A549 (cell line): ENCODE data around the gene PCDH15. TPM values are rescaled to one million over a fixed set of nuclear protein-coding genes. Genes with fewer than 3 reads are reported as not detected.

Experiments used
- ATAC-seq, 2 experiments: fragments of 200-7000 bp in 1 of 2; fragments of >200 bp in 1 of 2; cut with Nextera tagmentation in 1 of 2; cut with Tn5 transposase in 1 of 2; 3 replicates each; pipeline versions ENCODE4 v1.8.0 to v1.9.1; 2018 to 2020; ENCODE audit warnings: mild to moderate bottlenecking in 1 of 2, moderate library complexity in 1 of 2
- CTCF ChIA-PET: fragments of 300-600 bp; sonication (Branson Sonifier 250); formaldehyde crosslinking; extraction: SDS; loops from one replicate; lab custom pipeline; 2021; ENCODE audit warnings: antibody characterized with exemption, inconsistent platforms; lab: Yijun Ruan, JAX
- POLR2A ChIA-PET: fragments of 350-600 bp; formaldehyde crosslinking; extraction: SDS; loops from one replicate; lab custom pipeline; 2021; ENCODE audit warnings: antibody characterized with exemption, inconsistent platforms; lab: Yijun Ruan, JAX
- DNase-seq, 2 experiments: peaks; one replicate each; pipeline versions ENCODE4 v3.0.0 to v3.0.0-alpha.2; 2011 to 2016; ENCODE audit warnings: low read depth in 1 of 2, low spot score in 1 of 2
- FAIRE-seq: peaks from 2 replicates; lab custom pipeline; 2011; peaks lifted over from hg19 to GRCh38; lab: Jason Lieb, UNC
- H3K27ac ChIP-seq, 2 experiments: fragments of >200 bp; sonication (Bioruptor Twin); formaldehyde crosslinking; 3 replicates each; pipeline ENCODE4 v1.5.1; 2016 to 2017
- H3K4me1 ChIP-seq: fragments of >200 bp; sonication (Bioruptor Twin); formaldehyde crosslinking; 3 replicates; pipeline ENCODE4 v1.6.1; 2016
- H3K4me2 ChIP-seq: fragments of >200 bp; sonication (Bioruptor Twin); formaldehyde crosslinking; 3 replicates; pipeline ENCODE4 v1.6.1; 2016
- H3K4me3 ChIP-seq: fragments of >200 bp; sonication (Bioruptor Twin); formaldehyde crosslinking; 3 replicates; pipeline ENCODE4 v1.5.1; 2016
- H3K9me3 ChIP-seq: fragments of >200 bp; sonication (Bioruptor Twin); formaldehyde crosslinking; 3 replicates; pipeline ENCODE4 v1.6.1; 2016
- CBX2 ChIP-seq: fragments of 200-600 bp; sonication (generic); IDR thresholded peaks from 2 replicates; pipeline ENCODE4 v1.6.1; 2016; ENCODE audit warnings: low read depth, mild to moderate bottlenecking, borderline replicate concordance
- FOSL2 ChIP-seq, 2 experiments: fragments of 450-650 bp in 1 of 2; fragments of >200 bp in 1 of 2; sonication (Bioruptor Twin) in 1 of 2; formaldehyde crosslinking; IDR thresholded peaks; 2 replicates each; pipeline versions ENCODE4 v1.5.0 to v1.6.1; 2016 to 2020; ENCODE audit warnings: mild to moderate bottlenecking in 1 of 2, moderate library complexity in 1 of 2
- GATA3 ChIP-seq: IDR thresholded peaks from 2 replicates; pipeline ENCODE4 v1.6.1; 2012; ENCODE audit warnings: borderline replicate concordance
- MYC ChIP-seq: IDR thresholded peaks from 2 replicates; pipeline ENCODE4 v1.6.1; 2012; ENCODE audit warnings: mild to moderate bottlenecking, inconsistent platforms, low read length, improper control_type of control experiment, borderline replicate concordance
- PHF8 ChIP-seq: fragments of 200-600 bp; sonication (generic); IDR thresholded peaks from 2 replicates; pipeline ENCODE4 v1.6.1; 2016; ENCODE audit warnings: low read depth, mild to moderate bottlenecking, antibody characterized with exemption, moderate library complexity, borderline replicate concordance
- RAD21 ChIP-seq, 2 experiments: fragments of >200 bp in 1 of 2; sonication (Bioruptor Twin) in 1 of 2; formaldehyde crosslinking in 1 of 2; IDR thresholded peaks in 1 of 2; conservative IDR thresholded peaks in 1 of 2; 2 replicates in 1 of 2; 3 replicates in 1 of 2; pipeline ENCODE4 v1.6.1; 2012 to 2018; ENCODE audit warnings: inconsistent platforms in 1 of 2
- RFX5 ChIP-seq: fragments of 450-650 bp; IDR thresholded peaks from 2 replicates; pipeline ENCODE4 v1.7.1; 2014; ENCODE audit warnings: antibody characterized with exemption, mild to moderate bottlenecking, moderate library complexity
- SMC3 ChIP-seq: fragments of >200 bp; sonication (Bioruptor Twin); formaldehyde crosslinking; IDR thresholded peaks from 3 replicates; pipeline ENCODE4 v1.6.1; 2018; ENCODE audit warnings: inconsistent platforms
- SREBF2 ChIP-seq: fragments of 450-650 bp; IDR thresholded peaks from 2 replicates; pipeline ENCODE4 v1.6.1; 2014; ENCODE audit warnings: mild to moderate bottlenecking, moderate library complexity
- TP53 ChIP-seq: fragments of 250-450 bp; sonication (Bioruptor Pico); IDR thresholded peaks from 2 replicates; pipeline ENCODE4 v1.5.0; 2021; ENCODE audit warnings: mild to moderate bottlenecking, moderate library complexity
- ZNF302 ChIP-seq: fragments of 250-450 bp; sonication (Bioruptor Pico); IDR thresholded peaks from 2 replicates; pipeline ENCODE4 v1.9.0; 2021; ENCODE audit warnings: inconsistent platforms, mild to moderate bottlenecking, moderate library complexity
- ZSCAN20 ChIP-seq: fragments of 250-450 bp; sonication (Bioruptor Pico); IDR thresholded peaks from 2 replicates; pipeline ENCODE4 v1.8.0; 2022; ENCODE audit warnings: mild to moderate bottlenecking, moderate library complexity
- WGBS: methylation state at CpG from one replicate; pipeline ENCODE4 v1.1.6; 2017; ENCODE audit errors: missing lambda C conversion rate; 5-methylcytosine and 5-hydroxymethylcytosine counted together
- polyA plus RNA-seq, 4 experiments: library from polyadenylated mRNA; depleted of rRNA in 3 of 4; stranded (reverse); fragments of >200 nt; fragmentation: RNase III in 1 of 4; extraction: RNeasy Plus Mini Kit Qiagen cat#74134 plus additional on column Dnase treatment in 1 of 4; gene quantifications; 2 replicates in 3 of 4; 3 replicates in 1 of 4; pipeline ENCODE4 v1.2.3, GENCODE V29; 2011 to 2017
- TF ChIP-seq, protein P1 (sequence below): fragments of >200 bp; sonication (Bioruptor Twin); formaldehyde crosslinking; IDR thresholded peaks from 3 replicates; pipeline ENCODE4 v1.6.1; 2016
- TF ChIP-seq, protein P2 (sequence below): fragments of 250-450 bp; sonication (Bioruptor Pico); IDR thresholded peaks from 2 replicates; pipeline ENCODE4 v1.5.0; 2021; ENCODE audit warnings: mild to moderate bottlenecking, moderate library complexity, borderline replicate concordance

The PCDH15 gene
- polyA plus RNA-seq, 2 of the 4 experiments (the other 2 are of a cell fraction): 0.03 TPM; not detected in 1

DNA sequence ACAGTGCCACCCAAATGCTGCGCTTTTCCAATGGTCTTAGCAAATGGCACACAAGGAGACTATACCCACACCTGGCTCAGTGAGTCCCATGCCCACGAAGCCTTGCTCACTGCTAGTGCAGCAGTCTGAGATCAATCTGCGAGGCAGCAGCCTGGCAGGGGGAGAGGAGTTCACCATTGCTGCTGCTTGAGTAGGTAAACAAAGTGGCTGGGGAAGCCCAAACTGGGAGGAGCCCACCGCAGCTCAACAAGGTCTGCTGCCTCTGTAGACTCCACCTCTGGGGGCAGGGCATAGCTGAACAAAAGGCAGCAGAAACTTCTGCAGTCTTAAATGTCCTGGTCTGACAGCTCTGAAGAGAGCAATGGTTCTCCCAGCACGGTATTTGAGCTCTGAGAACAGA is 891.2 kb downstream of the PCDH15 start:
- 0% methylated on average over 4 of the region's 5 CpGs for WGBS
- DNase-seq (no peak), ATAC-seq (no peak), FAIRE-seq (no peak)
- no peak overlapping the region for H3K27ac ChIP-seq
- H3K4me1 ChIP-seq: no peaks in the 10 kb centered on the region
- no peak overlapping the region for H3K4me3 ChIP-seq
- TF ChIP-seq ZNF302 (CRISPR knock-in tag): no peak
- no peak for TF ChIP-seq PHF8
- TF ChIP-seq TP53 (CRISPR knock-in tag): no peak
- no peak for TF ChIP-seq RFX5
- TF ChIP-seq SMC3: no peak
- no peak for TF ChIP-seq MYC
- no peak for TF ChIP-seq RAD21 (conservative IDR thresholded peaks at IDR 0.05 in 1 of 2, IDR thresholded peaks at IDR 0.05 in 1 of 2)
- TF ChIP-seq, protein P1, sequence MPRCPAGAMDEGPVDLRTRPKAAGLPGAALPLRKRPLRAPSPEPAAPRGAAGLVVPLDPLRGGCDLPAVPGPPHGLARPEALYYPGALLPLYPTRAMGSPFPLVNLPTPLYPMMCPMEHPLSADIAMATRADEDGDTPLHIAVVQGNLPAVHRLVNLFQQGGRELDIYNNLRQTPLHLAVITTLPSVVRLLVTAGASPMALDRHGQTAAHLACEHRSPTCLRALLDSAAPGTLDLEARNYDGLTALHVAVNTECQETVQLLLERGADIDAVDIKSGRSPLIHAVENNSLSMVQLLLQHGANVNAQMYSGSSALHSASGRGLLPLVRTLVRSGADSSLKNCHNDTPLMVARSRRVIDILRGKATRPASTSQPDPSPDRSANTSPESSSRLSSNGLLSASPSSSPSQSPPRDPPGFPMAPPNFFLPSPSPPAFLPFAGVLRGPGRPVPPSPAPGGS: no peak
- no peak for TF ChIP-seq SREBF2
- no peak for TF ChIP-seq CBX2
- H3K4me2 ChIP-seq: no peak overlapping the region
- H3K9me3 ChIP-seq: no peaks in the 10 kb centered on the region
- ChIA-PET CTCF (no interaction called here), POLR2A (no interaction called here)

- ATAC-seq (no peak), DNase-seq (no peak), FAIRE-seq (no peak)
- 9% methylated on average over 7 of the region's 7 CpGs for WGBS
- H3K9me3 ChIP-seq: no peaks in the 10 kb centered on the region; the same call in 2 of the 3 replicates
- no peak overlapping the region for H3K4me2 ChIP-seq
- no peaks in the 10 kb centered on the region for H3K4me1 ChIP-seq
- ChIA-PET CTCF (no interaction called here), POLR2A (no interaction called here)
- H3K4me3 ChIP-seq: no peak overlapping the region
- TF ChIP-seq ZNF302 (CRISPR knock-in tag) (no peak), FOSL2 (IDR thresholded peaks at IDR 0.05) (no peak), FOSL2 (CRISPR knock-in tag; IDR thresholded peaks at IDR 0.05) (0 out of 2 replicates have a peak, but pooled peaks have one; percentile 8), GATA3 (no peak)
- TF ChIP-seq, protein P2, sequence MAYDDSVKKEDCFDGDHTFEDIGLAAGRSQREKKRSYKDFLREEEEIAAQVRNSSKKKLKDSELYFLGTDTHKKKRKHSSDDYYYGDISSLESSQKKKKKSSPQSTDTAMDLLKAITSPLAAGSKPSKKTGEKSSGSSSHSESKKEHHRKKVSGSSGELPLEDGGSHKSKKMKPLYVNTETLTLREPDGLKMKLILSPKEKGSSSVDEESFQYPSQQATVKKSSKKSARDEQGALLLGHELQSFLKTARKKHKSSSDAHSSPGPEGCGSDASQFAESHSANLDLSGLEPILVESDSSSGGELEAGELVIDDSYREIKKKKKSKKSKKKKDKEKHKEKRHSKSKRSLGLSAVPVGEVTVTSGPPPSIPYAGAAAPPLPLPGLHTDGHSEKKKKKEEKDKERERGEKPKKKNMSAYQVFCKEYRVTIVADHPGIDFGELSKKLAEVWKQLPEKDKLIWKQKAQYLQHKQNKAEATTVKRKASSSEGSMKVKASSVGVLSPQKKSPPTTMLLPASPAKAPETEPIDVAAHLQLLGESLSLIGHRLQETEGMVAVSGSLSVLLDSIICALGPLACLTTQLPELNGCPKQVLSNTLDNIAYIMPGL (CRISPR knock-in tag): no peak
- H3K27ac ChIP-seq: no peak overlapping the region
Measured at GRCh38 chr10:53904506-53905241, 896.4 kb downstream of the PCDH15 start.

DNA sequence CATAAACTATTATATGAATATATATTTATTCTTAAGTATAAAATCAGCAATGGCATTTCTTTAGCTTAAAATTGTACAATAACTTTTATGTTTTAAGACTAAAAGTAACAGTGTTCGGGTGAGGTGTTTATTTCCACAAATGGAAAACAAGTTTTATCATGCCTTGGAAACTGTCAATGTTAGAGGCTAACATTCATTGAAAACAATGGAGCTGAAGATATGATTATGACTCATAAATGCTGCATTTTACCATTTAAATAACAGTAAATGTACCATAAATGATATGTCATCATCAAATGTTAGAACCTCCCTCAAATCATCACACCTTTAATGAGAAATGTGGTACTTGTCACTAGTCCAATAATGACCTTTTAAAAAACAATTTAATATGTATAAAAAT is 897.3 kb downstream of the PCDH15 start:
- Histone ChIP-seq H3K27ac (no peak overlapping the region), H3K4me2 (no peak overlapping the region), H3K4me1 (no peaks in the 10 kb centered on the region), H3K4me3 (no peak overlapping the region), H3K9me3 (no peaks in the 10 kb centered on the region; the same call in 2 of the 3 replicates)
- ATAC-seq (no peak), FAIRE-seq (no peak), DNase-seq (no peak)
- WGBS: 13% methylated on average over 1 of the region's 1 CpG
- ChIA-PET POLR2A (no interaction called here), CTCF (no interaction called here)
- TF ChIP-seq ZSCAN20 (CRISPR knock-in tag): no peak
- no peak for TF ChIP-seq TP53 (CRISPR knock-in tag)
- TF ChIP-seq MYC: no peak
- no peak for TF ChIP-seq FOSL2 (IDR thresholded peaks at IDR 0.05)
- TF ChIP-seq FOSL2 (CRISPR knock-in tag; IDR thresholded peaks at IDR 0.05): peak; percentile 16; the same call in 1 of the 2 replicates
- TF ChIP-seq, all 56 proteins: peak for 1
